HG03342 (cell line): Measurements from ENCODE around the gene PIK3R1.
"Not testable (repeated sequence)": the region's sequence is repeated elsewhere in the genome, so short reads cannot be mapped to it uniquely, and the experiment has no call there.

Source experiments
- ATAC-seq: cut with Tn5 transposase; IDR thresholded peaks from one replicate; pipeline ENCODE4 v1.9.1; 2021; ENCODE audit warnings: mild to moderate bottlenecking, moderate library complexity; ENCODE audit not compliant: unreplicated experiment

The PIK3R1 gene

GRCh38 chr5:68192679-68193060 lies 22.9 kb upstream of the PIK3R1 start:
- ATAC-seq = no peak

GRCh38 chr5:68193481-68194036 lies 22.0 kb upstream of the PIK3R1 start:
- ATAC-seq = no peak

- no peak for ATAC-seq
Measured at GRCh38 chr5:68194386-68194785, 21.2 kb upstream of the PIK3R1 start.

- ATAC-seq = no peak
Measured at GRCh38 chr5:68195137-68195536, 20.4 kb upstream of the PIK3R1 start.

- peak; percentile 98 for ATAC-seq
Measured at GRCh38 chr5:68196876-68197275, 18.7 kb upstream of the PIK3R1 start.

GRCh38 chr5:68200288-68200687 lies 15.3 kb upstream of the PIK3R1 start:
- no peak for ATAC-seq

GRCh38 chr5:68210654-68211053 lies 4.9 kb upstream of the PIK3R1 start:
- not testable (repeated sequence) for ATAC-seq

- ATAC-seq = no peak
Measured at GRCh38 chr5:68214482-68215207, 911 bp upstream of the PIK3R1 start.

- peak; percentile 47 for ATAC-seq
Measured at GRCh38 chr5:68215898-68216244, 315 bp downstream of the PIK3R1 start.

GRCh38 chr5:68216245-68217046 lies 890 bp downstream of the PIK3R1 start:
- ATAC-seq = peak; percentile 22

- no peak for ATAC-seq
Measured at GRCh38 chr5:68217047-68217355, 1.4 kb downstream of the PIK3R1 start.

DNA sequence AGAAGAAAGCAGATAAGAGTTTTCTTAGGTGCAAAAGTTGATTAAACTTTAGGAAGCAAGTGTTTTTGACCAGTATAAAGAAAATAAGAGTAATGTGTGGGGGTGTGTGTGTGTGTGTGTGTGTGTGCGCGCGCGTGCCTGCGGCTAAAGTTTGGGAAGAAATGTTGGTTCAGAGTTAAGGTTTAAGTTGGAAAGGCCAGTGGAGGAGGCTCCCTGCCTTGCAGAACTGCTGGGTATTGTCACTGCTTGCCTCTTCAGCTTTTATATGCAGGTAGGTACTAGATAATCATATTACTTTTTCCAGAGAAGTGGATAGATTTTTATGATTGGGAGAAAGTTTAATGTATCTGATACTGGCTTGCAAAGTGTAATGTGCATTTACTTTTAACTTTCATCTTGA lies 2.0 kb downstream of the PIK3R1 start:
- no peak for ATAC-seq

DNA sequence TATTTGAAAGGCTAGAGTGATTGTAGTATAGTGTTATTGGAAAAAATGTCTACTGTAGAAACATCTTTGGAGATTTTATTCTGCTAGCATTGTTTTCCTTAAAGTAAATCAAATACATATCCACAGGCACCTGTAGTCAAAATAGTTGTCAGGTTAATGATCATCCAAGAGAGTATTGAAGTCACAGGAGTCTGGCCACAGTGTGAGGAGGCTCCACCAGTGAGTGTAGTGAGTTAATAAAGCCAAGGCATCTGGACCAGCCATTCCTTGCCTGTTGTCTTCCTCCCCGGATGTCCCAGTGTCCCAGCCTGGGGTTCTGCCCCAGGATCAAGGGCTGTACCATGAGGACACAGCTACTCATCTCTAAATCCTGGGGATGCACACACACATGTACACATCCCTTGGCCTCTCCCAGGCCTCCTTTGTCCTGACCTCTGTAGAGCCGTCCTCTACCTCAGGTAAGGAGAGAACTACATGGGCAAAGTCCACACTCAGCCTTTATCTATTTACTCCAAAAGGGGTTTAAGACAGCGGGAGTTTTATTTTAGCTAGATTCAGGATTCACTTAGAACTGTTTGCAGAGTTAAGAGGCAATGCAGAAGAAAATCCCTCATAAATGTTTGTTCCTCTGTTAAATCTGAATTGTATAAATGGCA lies 3.7 kb downstream of the PIK3R1 start:
- ATAC-seq = no peak

DNA sequence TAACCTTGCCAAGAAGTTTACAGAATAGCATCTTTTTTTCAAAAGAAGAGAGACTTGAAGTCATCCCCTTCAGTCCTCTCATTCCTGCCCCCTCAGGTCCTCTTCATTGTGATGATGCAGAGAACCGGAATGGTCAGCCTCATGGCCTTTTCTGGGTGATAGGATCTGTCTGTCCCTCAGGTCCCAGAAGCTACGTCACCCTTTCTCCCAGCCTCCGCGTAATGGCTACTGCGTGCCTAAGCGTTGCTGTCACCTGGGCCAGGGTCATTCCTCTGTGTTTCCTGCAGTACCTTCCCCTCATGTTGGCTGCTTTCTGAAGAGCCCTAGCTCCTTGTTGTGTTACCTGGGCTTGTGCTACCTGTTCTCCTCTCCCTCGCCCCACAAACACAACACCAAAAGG lies 4.7 kb downstream of the PIK3R1 start:
- ATAC-seq = no peak

GRCh38 chr5:68220914-68221313 lies 5.4 kb downstream of the PIK3R1 start:
- no peak for ATAC-seq

DNA sequence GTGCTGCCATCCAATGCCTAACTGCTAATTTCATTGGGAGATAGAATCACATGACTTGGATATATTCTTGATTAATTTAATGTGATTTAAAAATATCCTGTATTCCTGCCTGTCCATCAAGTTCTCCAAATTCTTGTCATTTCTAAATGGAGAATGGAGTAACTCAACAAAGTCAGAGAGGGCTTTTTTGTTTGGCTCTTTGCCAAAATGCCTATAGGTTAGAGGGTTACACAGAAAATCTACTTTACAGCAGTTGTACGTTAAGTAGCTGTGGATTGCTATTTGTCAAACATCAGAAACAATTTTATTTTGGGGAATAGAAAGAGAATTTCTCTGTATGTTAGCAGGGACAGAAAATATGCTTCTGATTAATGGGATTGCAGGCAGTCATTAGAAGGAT lies 5.9 kb downstream of the PIK3R1 start:
- ATAC-seq = no peak

DNA sequence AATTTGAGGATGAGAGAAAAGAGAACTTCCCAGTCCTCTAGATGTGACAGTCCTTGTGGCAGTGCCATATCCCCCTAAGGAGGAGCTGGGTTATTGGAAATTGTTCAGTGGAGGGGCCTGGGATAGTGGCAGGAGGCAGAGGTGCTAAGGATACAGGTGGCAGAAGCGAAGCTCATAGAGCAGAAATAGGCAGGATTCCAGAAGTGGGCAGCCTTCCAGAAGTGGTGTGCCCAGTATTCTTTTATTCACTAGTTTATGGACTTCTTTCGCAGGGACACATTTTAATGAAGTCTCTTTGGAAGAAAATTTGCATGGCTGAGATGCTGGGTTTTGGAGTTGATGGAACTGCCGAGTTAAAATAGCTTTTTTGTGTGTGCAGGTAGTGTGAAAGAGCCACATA lies 6.8 kb downstream of the PIK3R1 start:
- ATAC-seq = no peak

DNA sequence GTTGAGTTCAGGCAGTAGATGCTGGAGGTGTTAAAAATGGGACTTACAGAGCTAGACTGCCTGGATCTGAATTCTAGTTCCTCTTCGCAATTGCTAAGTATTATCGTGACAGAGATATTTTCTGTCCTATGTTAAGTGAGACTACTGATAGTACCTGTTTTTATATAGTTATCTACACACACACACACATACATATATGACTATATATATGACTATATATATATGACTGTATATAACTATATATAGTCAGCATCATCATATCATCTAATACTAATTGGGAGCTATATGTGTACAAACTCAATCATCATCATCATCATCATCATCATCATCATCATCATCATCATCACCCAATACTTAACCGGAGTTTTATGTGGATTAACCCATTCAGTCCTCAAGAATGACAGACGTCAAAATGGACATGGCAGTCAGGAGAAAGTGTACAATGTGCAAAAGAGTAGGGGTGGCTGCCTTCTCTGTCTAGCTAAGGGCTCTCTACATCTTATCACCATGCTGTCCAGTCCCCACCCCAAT lies 7.3 kb downstream of the PIK3R1 start:
- ATAC-seq = no peak

GRCh38 chr5:68223904-68224303 lies 8.3 kb downstream of the PIK3R1 start:
- no peak for ATAC-seq

DNA sequence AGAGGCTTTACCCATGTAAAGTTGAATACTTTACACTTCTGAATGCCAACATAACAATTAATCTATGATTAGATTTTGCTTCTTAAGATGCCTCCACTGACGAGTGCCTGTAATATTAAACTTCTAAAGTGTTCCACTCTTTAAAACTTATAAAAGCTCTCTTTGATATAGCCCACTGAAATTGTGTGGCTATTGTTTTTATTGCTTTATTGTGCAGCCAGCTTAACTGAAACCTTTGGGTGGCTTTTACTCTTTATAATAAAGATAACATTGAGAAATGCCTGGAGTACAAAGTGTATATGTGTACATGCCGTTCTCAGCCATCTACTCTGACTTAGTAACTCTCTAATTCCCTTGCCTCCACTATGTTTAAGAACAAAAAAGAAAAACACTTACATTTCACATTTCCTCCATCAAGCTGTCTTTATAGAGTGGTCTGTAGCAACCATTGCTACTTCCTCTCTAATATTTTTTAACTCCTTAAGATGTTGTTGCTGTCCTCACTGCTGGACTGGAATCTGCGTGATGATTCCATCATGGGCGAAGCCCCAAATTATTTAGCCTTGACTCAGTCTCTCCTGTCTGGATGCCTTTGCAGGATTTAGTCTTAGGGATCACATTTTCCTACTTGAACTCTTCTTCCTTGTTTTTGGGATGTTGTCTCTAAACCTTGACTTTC lies 9.1 kb downstream of the PIK3R1 start:
- no peak for ATAC-seq
